HCT116 (cell line): ENCODE data around the gene KLF17.

Experiments used
- CTCF ChIP-seq, 3 experiments: fragments of 200-600 bp in 1 of 3; sonication (generic) in 1 of 3; IDR thresholded peaks in 2 of 3; conservative IDR thresholded peaks in 1 of 3; 2 replicates each; pipeline ENCODE4 v1.5.1; 2012 to 2017; ENCODE audit warnings: low read depth in 2 of 3, low read length in 2 of 3, antibody characterized with exemption in 1 of 3, borderline replicate concordance in 1 of 3, control low read depth in 1 of 3, mild to moderate bottlenecking in 1 of 3, mixed read lengths in 1 of 3, mixed run types in 1 of 3, moderate library complexity in 1 of 3; ENCODE audit not compliant: insufficient read depth in 1 of 3
- EGR1 ChIP-seq: IDR thresholded peaks from 2 replicates; pipeline ENCODE4 v1.6.1; 2012; ENCODE audit warnings: low read depth
- EZH2 ChIP-seq: fragments of 200-600 bp; sonication (generic); IDR thresholded peaks from 2 replicates; pipeline ENCODE4 v1.6.1; 2017; ENCODE audit warnings: antibody characterized with exemption, mixed run types
- POLR2A ChIP-seq: IDR thresholded peaks from 2 replicates; pipeline ENCODE4 v1.7.0; 2011; ENCODE audit warnings: borderline replicate concordance; ENCODE audit not compliant: insufficient read depth, insufficient read length; ENCODE audit errors: extremely low read depth
- POLR2AphosphoS5 ChIP-seq: IDR thresholded peaks from 2 replicates; pipeline ENCODE4 v1.6.1; 2011; ENCODE audit warnings: mild to moderate bottlenecking, low read depth, low read length, moderate library complexity
- REST ChIP-seq: IDR thresholded peaks from 2 replicates; pipeline ENCODE4 v1.6.1; 2012; ENCODE audit warnings: low read depth
- SIN3A ChIP-seq: IDR thresholded peaks from 2 replicates; pipeline ENCODE4 v1.6.1; 2012; ENCODE audit warnings: low read depth
- TCF7L2 ChIP-seq: IDR thresholded peaks from 2 replicates; pipeline ENCODE4 v1.7.0; 2011; ENCODE audit warnings: borderline replicate concordance, inconsistent platforms; ENCODE audit not compliant: insufficient read depth, insufficient read length; ENCODE audit errors: extremely low read depth

- TF ChIP-seq CTCF (IDR thresholded peaks at IDR 0.05 in 2 of 3, conservative IDR thresholded peaks at IDR 0.05 in 1 of 3; ENCODE audit: borderline replicate concordance in 1 of 3, insufficient read depth in 1 of 3, low read depth in 2 of 3, low read length in 2 of 3) (no peak), POLR2AphosphoS5 (no peak), EGR1 (no peak), TCF7L2 (no peak), EZH2 (no peak), SIN3A (no peak), POLR2A (no peak), REST (no peak)
Observed at GRCh38 chr1:44157903-44158302, 39.3 kb downstream of the KLF17 start.
